ENCODE results near the gene C1orf226.

Gene C1orf226

GRCh38 chr1:162386292-162387225, 5.0 kb downstream of the C1orf226 start:
- H3K4me3 ChIP-seq (ENCODE audit: insufficient read depth in 1 of 2, low read depth in 1 of 2, low read length in 2 of 2): no peak overlapping the region
- H3K79me1 ChIP-seq (replicated peaks; ENCODE audit: low read length, poor library complexity, severe bottlenecking): no peaks in the 10 kb centered on the region
- no peak overlapping the region for H3K27ac ChIP-seq (ENCODE audit: low read length, poor library complexity, severe bottlenecking)
- DNase-seq: no peak
- H3K18ac ChIP-seq (ENCODE audit: low read depth in 1 of 2, low read length in 2 of 2): no peak overlapping the region
- H3K4me2 ChIP-seq (ENCODE audit: low read length, poor library complexity, severe bottlenecking): no peak overlapping the region
- no peak overlapping the region for H4K8ac ChIP-seq (ENCODE audit: low read length)
- peaks cover 0 to 4% of the 10 kb centered on the region in 2 experiments for H3K36me3 ChIP-seq (ENCODE audit: control insufficient read depth in 1 of 2, insufficient read depth in 2 of 2, low read depth in 1 of 2, low read length in 2 of 2)
- no peaks in the 10 kb centered on the region for H3K9me3 ChIP-seq (ENCODE audit: control insufficient read depth, low read length)
- no peak overlapping the region for H2BK5ac ChIP-seq (ENCODE audit: low read depth, low read length, poor library complexity, severe bottlenecking)
- H2BK15ac ChIP-seq (ENCODE audit: low read depth, poor library complexity, severe bottlenecking): no peak overlapping the region
- 84% methylated on average over 8 of the region's 8 CpGs for WGBS
- H2BK120ac ChIP-seq (ENCODE audit: low read depth, low read length): no peak overlapping the region
- H3K23ac ChIP-seq (ENCODE audit: low read length in 2 of 2): no peak overlapping the region
- H2BK12ac ChIP-seq (ENCODE audit: low read length in 2 of 2): no peak overlapping the region
- no peak overlapping the region for H2AFZ ChIP-seq (ENCODE audit: low read depth, low read length)
- H2AK5ac ChIP-seq (ENCODE audit: low read length, severe bottlenecking): peak overlapping the region; percentile 37
- H3K27me3 ChIP-seq (ENCODE audit: control insufficient read depth in 1 of 2, insufficient read depth in 1 of 2, low read length in 2 of 2): peaks cover 0 to 45% of the 10 kb centered on the region in 2 experiments
- no peak overlapping the region for H3K14ac ChIP-seq (ENCODE audit: low read length in 2 of 2)
- H3K9ac ChIP-seq (ENCODE audit: low read length): no peak overlapping the region
- no peak overlapping the region for H3K4ac ChIP-seq (ENCODE audit: low read depth in 1 of 2, low read length in 2 of 2)
- H3K4me1 ChIP-seq (ENCODE audit: control insufficient read depth, insufficient read depth, low read depth, low read length): peaks cover 18% of the 10 kb centered on the region
- no peak overlapping the region for H4K91ac ChIP-seq (ENCODE audit: low read length)

DNA sequence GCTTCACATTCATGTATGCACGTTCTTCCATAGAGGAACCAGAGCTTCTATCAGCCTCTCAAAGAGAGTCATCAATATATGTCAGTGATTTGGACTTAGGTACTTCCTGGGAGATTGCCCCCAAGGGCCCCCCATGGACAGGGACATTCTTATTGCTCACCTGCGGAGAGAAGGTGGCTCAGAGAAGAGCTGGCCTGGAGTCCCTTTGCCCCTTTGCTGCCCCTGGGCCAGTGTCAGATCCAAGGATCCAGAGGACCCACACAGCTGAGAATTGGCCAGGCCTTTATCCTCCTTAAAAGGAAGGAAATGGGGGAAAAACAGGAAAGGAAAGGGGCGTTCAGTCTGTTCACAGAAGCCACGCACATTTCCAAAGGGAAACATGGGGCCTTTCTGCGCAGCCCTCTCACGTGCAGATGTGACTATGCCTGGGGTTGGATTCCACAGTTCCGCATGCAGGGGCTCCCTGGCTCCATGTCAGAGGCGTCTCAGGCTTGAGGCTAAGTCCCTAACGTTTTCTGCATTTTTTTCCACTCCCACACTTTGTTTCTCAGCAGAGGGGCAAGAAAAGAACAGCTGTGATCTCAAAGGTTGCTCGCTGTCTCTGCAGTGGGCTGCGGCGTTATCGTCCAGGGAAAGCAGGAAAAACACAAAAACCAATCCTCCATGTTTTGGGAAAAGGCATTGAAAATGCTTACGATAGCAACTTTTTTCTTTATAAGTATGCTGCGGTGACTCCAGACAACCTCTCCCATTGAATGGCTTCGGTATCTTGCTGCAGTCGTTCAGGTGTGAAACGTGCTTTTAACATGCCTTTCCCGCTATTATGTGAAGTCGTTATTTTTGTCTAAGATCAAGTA, 5.9 kb downstream of the C1orf226 start:
- H4K91ac ChIP-seq (ENCODE audit: low read length): no peak overlapping the region
- no peak overlapping the region for H2BK120ac ChIP-seq (ENCODE audit: low read depth, low read length)
- no peak overlapping the region for H4K8ac ChIP-seq (ENCODE audit: low read length)
- no peak overlapping the region for H3K18ac ChIP-seq (ENCODE audit: low read depth in 1 of 2, low read length in 2 of 2)
- no peak overlapping the region for H2BK5ac ChIP-seq (ENCODE audit: low read depth, low read length, poor library complexity, severe bottlenecking)
- H3K9ac ChIP-seq (ENCODE audit: low read length): no peak overlapping the region
- no peak overlapping the region for H2AK5ac ChIP-seq (ENCODE audit: low read length, severe bottlenecking)
- no peak overlapping the region for H3K4ac ChIP-seq (ENCODE audit: low read depth in 1 of 2, low read length in 2 of 2)
- peaks cover 18% of the 10 kb centered on the region for H3K4me1 ChIP-seq (ENCODE audit: control insufficient read depth, insufficient read depth, low read depth, low read length)
- 91% methylated on average over 20 of the region's 20 CpGs for WGBS
- H3K27me3 ChIP-seq (ENCODE audit: control insufficient read depth in 1 of 2, insufficient read depth in 1 of 2, low read length in 2 of 2): peaks cover 0 to 45% of the 10 kb centered on the region in 2 experiments
- H3K27ac ChIP-seq (ENCODE audit: low read length, poor library complexity, severe bottlenecking): no peak overlapping the region
- H3K4me3 ChIP-seq (ENCODE audit: insufficient read depth in 1 of 2, low read depth in 1 of 2, low read length in 2 of 2): no peak overlapping the region
- H3K36me3 ChIP-seq (ENCODE audit: control insufficient read depth in 1 of 2, insufficient read depth in 2 of 2, low read depth in 1 of 2, low read length in 2 of 2): peaks cover 0 to 4% of the 10 kb centered on the region in 2 experiments
- H3K79me1 ChIP-seq (replicated peaks; ENCODE audit: low read length, poor library complexity, severe bottlenecking): no peaks in the 10 kb centered on the region
- no peak for DNase-seq
- no peak overlapping the region for H2BK15ac ChIP-seq (ENCODE audit: low read depth, poor library complexity, severe bottlenecking)
- no peak overlapping the region for H2AFZ ChIP-seq (ENCODE audit: low read depth, low read length)
- no peak overlapping the region for H3K4me2 ChIP-seq (ENCODE audit: low read length, poor library complexity, severe bottlenecking)
- H2BK12ac ChIP-seq (ENCODE audit: low read length in 2 of 2): no peak overlapping the region
- H3K14ac ChIP-seq (ENCODE audit: low read length in 2 of 2): no peak overlapping the region
- no peaks in the 10 kb centered on the region for H3K9me3 ChIP-seq (ENCODE audit: control insufficient read depth, low read length)
- no peak overlapping the region for H3K23ac ChIP-seq (ENCODE audit: low read length in 2 of 2)

DNA sequence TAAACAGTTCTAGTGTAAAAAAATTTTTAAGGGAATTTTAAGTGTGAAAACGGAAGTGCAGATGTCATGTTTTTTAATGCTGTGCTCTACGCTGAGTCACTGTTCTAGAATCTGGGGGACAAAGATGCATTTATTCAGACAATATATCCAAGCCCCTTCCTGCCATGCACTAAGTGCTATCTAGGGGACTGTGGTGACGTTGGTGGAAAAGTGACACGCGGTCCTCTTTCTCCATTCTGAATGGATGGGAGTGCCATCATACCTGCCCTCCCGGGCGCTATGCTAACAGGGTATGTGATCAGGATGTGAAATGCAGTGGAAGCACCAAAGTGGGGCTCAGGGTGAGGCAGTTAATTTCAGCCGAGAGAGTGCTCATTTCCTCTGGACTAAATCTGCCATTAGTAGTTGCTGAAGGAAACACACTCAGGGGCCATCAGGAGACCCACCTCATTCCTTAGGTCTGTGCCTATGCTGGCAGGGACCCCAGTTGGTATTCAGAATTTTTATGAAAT, 6.6 kb downstream of the C1orf226 start:
- Histone ChIP-seq H3K14ac (ENCODE audit: low read length in 2 of 2) (no peak overlapping the region), H3K79me1 (replicated peaks; ENCODE audit: low read length, poor library complexity, severe bottlenecking) (no peaks in the 10 kb centered on the region), H2BK15ac (ENCODE audit: low read depth, poor library complexity, severe bottlenecking) (no peak overlapping the region), H2BK12ac (ENCODE audit: low read length in 2 of 2) (no peak overlapping the region), H3K4me2 (ENCODE audit: low read length, poor library complexity, severe bottlenecking) (no peak overlapping the region), H3K27ac (ENCODE audit: low read length, poor library complexity, severe bottlenecking) (no peak overlapping the region), H2AK5ac (ENCODE audit: low read length, severe bottlenecking) (peak overlapping the region; percentile 67), H3K23ac (ENCODE audit: low read length in 2 of 2) (no peak overlapping the region), H3K4ac (ENCODE audit: low read depth in 1 of 2, low read length in 2 of 2) (no peak overlapping the region), H3K27me3 (ENCODE audit: control insufficient read depth in 1 of 2, insufficient read depth in 1 of 2, low read length in 2 of 2) (peaks cover 0 to 42% of the 10 kb centered on the region in 2 experiments), H3K4me3 (ENCODE audit: insufficient read depth in 1 of 2, low read depth in 1 of 2, low read length in 2 of 2) (no peak overlapping the region), H2BK5ac (ENCODE audit: low read depth, low read length, poor library complexity, severe bottlenecking) (no peak overlapping the region), H4K91ac (ENCODE audit: low read length) (no peak overlapping the region), H4K8ac (ENCODE audit: low read length) (no peak overlapping the region), H2AFZ (ENCODE audit: low read depth, low read length) (no peak overlapping the region), H3K18ac (ENCODE audit: low read depth in 1 of 2, low read length in 2 of 2) (no peak overlapping the region), H3K36me3 (ENCODE audit: control insufficient read depth in 1 of 2, insufficient read depth in 2 of 2, low read depth in 1 of 2, low read length in 2 of 2) (peaks cover 0 to 3% of the 10 kb centered on the region in 2 experiments), H3K9ac (ENCODE audit: low read length) (no peak overlapping the region), H3K4me1 (ENCODE audit: control insufficient read depth, insufficient read depth, low read depth, low read length) (peaks cover 18% of the 10 kb centered on the region), H3K9me3 (ENCODE audit: control insufficient read depth, low read length) (no peaks in the 10 kb centered on the region), H2BK120ac (ENCODE audit: low read depth, low read length) (no peak overlapping the region)
- no peak for DNase-seq
- WGBS: 90% methylated on average over 8 of the region's 8 CpGs

DNA sequence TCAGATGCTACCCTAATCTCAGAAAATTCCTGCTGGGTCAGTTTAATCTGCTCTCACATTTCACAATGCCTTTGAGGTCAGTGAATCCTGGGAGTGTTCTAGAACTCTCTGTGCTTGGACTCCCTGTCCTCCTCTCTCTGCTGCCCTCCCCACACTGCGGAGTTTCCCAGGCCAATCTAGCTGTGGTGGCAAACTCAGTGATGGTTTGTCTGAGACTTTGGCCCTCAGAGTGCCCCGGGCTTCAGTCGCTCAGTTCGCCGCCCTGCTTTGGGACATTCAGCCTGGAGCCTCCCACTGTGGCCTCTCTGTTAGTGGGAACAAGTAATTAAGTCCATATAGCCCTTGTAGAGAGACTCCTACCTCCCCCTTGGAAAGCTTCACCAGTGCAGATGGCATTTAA, 7.1 kb downstream of the C1orf226 start:
- Histone ChIP-seq H3K4ac (ENCODE audit: low read depth in 1 of 2, low read length in 2 of 2) (no peak overlapping the region), H4K91ac (ENCODE audit: low read length) (no peak overlapping the region), H3K27ac (ENCODE audit: low read length, poor library complexity, severe bottlenecking) (no peak overlapping the region)

More for the DNA sequence above, 7.1 kb downstream of the C1orf226 start:
- Histone ChIP-seq H3K4me3 (ENCODE audit: insufficient read depth in 1 of 2, low read depth in 1 of 2, low read length in 2 of 2) (no peak overlapping the region), H3K36me3 (ENCODE audit: control insufficient read depth in 1 of 2, insufficient read depth in 2 of 2, low read depth in 1 of 2, low read length in 2 of 2) (no peaks in the 10 kb centered on the region), H2BK5ac (ENCODE audit: low read depth, low read length, poor library complexity, severe bottlenecking) (no peak overlapping the region), H3K79me1 (replicated peaks; ENCODE audit: low read length, poor library complexity, severe bottlenecking) (no peaks in the 10 kb centered on the region), H2AFZ (ENCODE audit: low read depth, low read length) (peak overlapping the region; percentile 11), H2BK15ac (ENCODE audit: low read depth, poor library complexity, severe bottlenecking) (no peak overlapping the region), H2BK120ac (ENCODE audit: low read depth, low read length) (no peak overlapping the region), H3K27me3 (ENCODE audit: control insufficient read depth in 1 of 2, insufficient read depth in 1 of 2, low read length in 2 of 2) (peaks cover 0 to 42% of the 10 kb centered on the region in 2 experiments), H3K18ac (ENCODE audit: low read depth in 1 of 2, low read length in 2 of 2) (peak overlapping the region in 1 of 2 experiments; percentile 26), H3K14ac (ENCODE audit: low read length in 2 of 2) (no peak overlapping the region), H3K9me3 (ENCODE audit: control insufficient read depth, low read length) (no peaks in the 10 kb centered on the region), H3K4me1 (ENCODE audit: control insufficient read depth, insufficient read depth, low read depth, low read length) (peaks cover 18% of the 10 kb centered on the region), H3K23ac (ENCODE audit: low read length in 2 of 2) (no peak overlapping the region), H2BK12ac (ENCODE audit: low read length in 2 of 2) (no peak overlapping the region), H4K8ac (ENCODE audit: low read length) (no peak overlapping the region), H3K4me2 (ENCODE audit: low read length, poor library complexity, severe bottlenecking) (no peak overlapping the region), H3K9ac (ENCODE audit: low read length) (no peak overlapping the region), H2AK5ac (ENCODE audit: low read length, severe bottlenecking) (peak overlapping the region; percentile 67)
- WGBS: 84% methylated on average over 5 of the region's 5 CpGs
- peak; percentile 46 for DNase-seq
